AG09309 (cell line): Measurements from ENCODE around the gene C1orf198.
A peak's percentile ranks its signal among the peaks of the same experiment; 100 is the strongest.

Experiments
- DNase-seq: peaks from one replicate; pipeline ENCODE4 v3.0.0-alpha.2; 2010; ENCODE audit warnings: low read depth
- H3K4me3 ChIP-seq: 2 replicates; pipeline ENCODE4 v1.5.1; 2011; ENCODE audit warnings: mild to moderate bottlenecking, low read depth, low read length, moderate library complexity; ENCODE audit not compliant: control insufficient read depth
- TF ChIP-seq, protein P1 (sequence below): IDR thresholded peaks from 2 replicates; pipeline ENCODE4 v1.5.1; 2011; ENCODE audit warnings: mild to moderate bottlenecking, low read depth, low read length, inconsistent platforms; ENCODE audit not compliant: insufficient read depth, control insufficient read depth; ENCODE audit errors: missing control alignments

The C1orf198 gene

DNA sequence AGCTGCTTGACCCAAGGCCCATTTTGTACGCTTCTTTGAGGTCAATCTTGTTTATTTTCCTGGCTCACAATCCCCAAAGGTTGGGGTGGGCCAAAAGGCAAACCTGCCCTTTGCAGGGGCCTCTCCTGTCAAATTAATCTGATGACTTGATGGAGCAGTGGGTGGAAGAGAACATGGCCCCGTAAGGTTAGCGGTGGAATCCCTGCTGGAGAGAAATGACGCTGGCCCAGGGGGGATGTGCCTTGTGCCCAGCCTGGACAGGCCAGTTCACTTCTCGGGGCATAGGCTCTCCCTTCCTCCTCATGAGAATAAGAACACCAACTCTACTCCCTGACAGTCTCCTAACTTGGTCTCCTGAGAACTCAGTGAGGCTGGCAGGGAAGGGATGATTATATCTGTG, 40.5 kb downstream of the C1orf198 start:
- DNase-seq, result no peak
- TF ChIP-seq, protein P1, sequence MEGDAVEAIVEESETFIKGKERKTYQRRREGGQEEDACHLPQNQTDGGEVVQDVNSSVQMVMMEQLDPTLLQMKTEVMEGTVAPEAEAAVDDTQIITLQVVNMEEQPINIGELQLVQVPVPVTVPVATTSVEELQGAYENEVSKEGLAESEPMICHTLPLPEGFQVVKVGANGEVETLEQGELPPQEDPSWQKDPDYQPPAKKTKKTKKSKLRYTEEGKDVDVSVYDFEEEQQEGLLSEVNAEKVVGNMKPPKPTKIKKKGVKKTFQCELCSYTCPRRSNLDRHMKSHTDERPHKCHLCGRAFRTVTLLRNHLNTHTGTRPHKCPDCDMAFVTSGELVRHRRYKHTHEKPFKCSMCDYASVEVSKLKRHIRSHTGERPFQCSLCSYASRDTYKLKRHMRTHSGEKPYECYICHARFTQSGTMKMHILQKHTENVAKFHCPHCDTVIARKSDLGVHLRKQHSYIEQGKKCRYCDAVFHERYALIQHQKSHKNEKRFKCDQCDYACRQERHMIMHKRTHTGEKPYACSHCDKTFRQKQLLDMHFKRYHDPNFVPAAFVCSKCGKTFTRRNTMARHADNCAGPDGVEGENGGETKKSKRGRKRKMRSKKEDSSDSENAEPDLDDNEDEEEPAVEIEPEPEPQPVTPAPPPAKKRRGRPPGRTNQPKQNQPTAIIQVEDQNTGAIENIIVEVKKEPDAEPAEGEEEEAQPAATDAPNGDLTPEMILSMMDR, result no peak
- H3K4me3 ChIP-seq, result no peak overlapping the region

- H3K4me3 ChIP-seq, result no peak overlapping the region
- DNase-seq, result no peak
- TF ChIP-seq, protein P1, result no peak
Observed at GRCh38 chr1:230827081-230827681, 41.1 kb downstream of the C1orf198 start.

- DNase-seq, result no peak
- TF ChIP-seq, protein P1, result no peak
- H3K4me3 ChIP-seq, result no peak overlapping the region
Observed at GRCh38 chr1:230826166-230826875, 42.0 kb downstream of the C1orf198 start.

GRCh38 chr1:230825761-230826160, 42.6 kb downstream of the C1orf198 start:
- H3K4me3 ChIP-seq, result no peak overlapping the region
- TF ChIP-seq, protein P1, result no peak
- peak; percentile 16 for DNase-seq

GRCh38 chr1:230824919-230825721, 43.2 kb downstream of the C1orf198 start:
- peak; percentile 57 for DNase-seq
- H3K4me3 ChIP-seq, result no peak overlapping the region
- TF ChIP-seq, protein P1, result no peak

DNA sequence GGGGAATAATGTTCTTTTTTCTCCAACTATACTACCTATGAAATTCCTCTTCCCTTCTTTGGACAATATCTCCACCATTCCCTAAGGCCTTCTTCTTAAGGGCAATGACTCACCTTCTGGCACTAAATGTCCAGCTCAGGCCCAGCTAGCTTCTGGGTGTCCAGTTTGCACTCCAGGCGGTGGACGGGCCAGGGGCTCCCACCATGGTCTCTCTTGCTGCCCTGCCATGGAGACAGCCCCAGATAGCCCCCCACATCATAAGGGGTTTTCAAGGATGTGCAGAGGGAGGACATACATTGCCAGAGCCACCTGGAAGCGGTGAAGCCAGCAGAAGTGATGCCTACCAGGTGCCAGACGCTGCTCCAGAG, 43.8 kb downstream of the C1orf198 start:
- no peak for DNase-seq
- H3K4me3 ChIP-seq, result no peak overlapping the region
- TF ChIP-seq, protein P1, result no peak
